OCI-LY7 (cell line): Measurements from ENCODE around the gene TMEM168.

Experiments
- CTCF ChIP-seq: fragments of 200-600 bp; sonication (generic); conservative IDR thresholded peaks from 2 replicates; pipeline ENCODE4 v1.5.1; 2014; ENCODE audit warnings: mild to moderate bottlenecking, antibody characterized with exemption, low read length, moderate library complexity, mixed read lengths
- EZH2phosphoT487 ChIP-seq: fragments of 200-600 bp; sonication (generic); IDR thresholded peaks from 2 replicates; pipeline ENCODE4 v1.6.1; 2018; ENCODE audit warnings: low read depth, borderline replicate concordance, mild to moderate bottlenecking, mixed run types, antibody characterized with exemption, low read length, moderate library complexity, mixed read lengths

GRCh38 chr7:112726076-112726475 lies 64.1 kb downstream of the TMEM168 start:
- TF ChIP-seq CTCF (no peak), EZH2phosphoT487 (no peak)
